ENCODE measurements around the gene HDLBP.
A peak's percentile ranks its signal among the peaks of the same experiment; 100 is the strongest.
"Not testable (repeated sequence)": the region's sequence is repeated elsewhere in the genome, so short reads cannot be mapped to it uniquely, and the experiment has no call there.

HDLBP gene

DNA sequence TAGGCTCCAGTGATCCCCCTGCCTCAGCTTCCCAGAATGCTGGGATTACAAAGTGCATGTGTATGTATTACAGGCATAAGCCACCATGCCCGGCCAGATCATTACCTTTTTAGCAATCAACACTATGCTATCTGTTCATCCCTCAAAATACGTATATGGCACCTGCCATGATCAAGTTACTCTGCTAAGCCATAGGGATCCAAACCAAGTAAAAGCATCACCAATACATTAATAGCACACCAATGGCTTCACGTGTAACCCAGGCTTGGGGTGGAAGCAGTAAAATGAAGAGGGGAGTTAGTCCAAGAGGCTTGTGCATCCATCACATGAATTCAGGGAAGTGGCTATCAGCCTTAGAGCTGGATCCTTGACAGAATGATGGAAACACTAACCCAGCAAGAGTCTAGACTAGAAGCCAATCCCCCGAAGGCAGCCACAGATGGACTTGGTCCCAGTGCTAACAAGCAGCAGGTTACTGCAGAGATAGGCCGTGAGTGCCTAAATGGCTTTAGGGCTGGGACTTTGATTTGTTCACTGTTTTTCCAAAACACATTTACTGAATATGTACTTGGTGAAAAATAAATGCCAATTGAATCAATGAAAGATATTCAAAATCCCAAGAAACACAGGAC lies 11.3 kb downstream of the HDLBP start:
- no peak for DNase-seq

DNA sequence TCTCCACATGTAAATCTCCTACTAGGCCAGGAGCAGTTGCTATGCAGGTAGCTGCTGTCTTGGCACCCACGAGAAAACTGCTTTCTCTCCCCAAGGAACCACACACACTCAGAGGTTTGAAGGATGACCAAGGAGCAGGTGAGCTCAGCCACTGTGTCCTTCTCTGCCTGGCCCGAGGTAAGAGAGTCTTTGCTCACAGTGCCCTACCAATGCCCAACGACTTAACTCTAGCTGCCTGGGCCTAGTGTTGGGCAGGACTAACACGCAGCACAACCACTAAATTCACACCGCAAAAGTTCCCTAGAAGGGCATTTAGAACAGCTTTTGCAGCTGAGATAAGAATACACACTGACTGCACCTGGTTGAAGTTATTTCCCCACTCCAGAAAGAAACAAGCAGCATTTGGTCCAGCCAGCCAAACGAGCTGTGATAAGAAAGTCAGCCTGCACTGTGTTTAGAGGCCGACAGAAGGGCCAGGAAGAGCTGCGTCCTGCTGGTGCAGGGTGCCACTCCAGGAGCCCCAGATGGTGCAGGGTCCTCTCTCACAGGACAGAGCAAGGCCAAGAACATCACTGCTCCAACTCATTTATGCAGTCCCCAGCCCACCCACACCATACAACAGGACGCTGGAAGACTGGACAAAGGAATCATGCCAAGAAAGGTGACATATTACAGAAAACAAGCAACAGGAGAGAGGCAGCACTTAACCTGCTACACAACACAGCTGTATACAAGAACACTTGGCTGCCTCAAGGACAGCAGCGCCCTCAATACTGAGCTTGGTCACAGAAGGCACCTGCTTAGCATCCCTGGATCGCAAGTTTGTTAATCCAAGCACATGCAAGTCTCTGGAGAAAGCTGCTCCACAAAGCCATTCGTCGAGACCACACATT lies 12.5 kb downstream of the HDLBP start:
- no peak for DNase-seq

DNA sequence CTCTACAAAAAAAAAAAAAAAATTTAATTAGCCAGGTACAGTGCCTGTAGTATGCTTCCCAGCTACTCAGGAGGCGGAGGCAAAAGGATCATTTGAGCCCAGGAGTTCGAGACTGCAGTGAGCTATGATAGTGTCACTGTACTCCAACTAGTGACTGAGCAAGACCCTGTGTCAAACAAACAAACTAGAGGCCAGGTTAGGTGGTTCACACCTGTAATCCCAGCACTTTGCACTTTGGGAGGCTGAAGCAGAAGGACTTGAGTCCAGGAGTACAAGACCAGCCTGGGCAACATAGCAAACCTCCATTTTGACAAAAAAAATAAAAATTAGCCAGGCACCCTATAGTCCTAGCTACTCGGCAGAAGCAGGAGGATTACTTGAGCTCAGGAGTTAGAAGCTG lies 13.4 kb downstream of the HDLBP start:
- DNase-seq = no peak

DNA sequence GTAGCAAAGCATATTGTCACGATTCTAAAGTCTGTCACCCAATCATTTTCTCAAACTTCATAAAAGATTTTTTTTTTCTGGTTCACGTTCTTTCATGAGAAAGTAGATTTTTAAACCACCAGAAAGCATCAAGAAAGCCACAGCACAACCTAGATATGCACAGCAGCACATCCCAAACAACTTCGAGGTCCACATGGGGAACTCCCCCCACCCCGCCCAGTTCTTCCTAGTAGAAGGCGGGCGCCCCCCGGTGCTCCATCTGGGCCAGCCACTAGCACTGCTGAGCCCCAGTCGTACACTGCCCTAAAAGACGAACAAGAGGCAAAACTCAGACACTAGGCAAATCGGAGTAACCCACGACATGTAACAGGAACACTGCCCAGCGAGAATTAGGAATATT lies 15.5 kb downstream of the HDLBP start:
- no peak for DNase-seq

DNA sequence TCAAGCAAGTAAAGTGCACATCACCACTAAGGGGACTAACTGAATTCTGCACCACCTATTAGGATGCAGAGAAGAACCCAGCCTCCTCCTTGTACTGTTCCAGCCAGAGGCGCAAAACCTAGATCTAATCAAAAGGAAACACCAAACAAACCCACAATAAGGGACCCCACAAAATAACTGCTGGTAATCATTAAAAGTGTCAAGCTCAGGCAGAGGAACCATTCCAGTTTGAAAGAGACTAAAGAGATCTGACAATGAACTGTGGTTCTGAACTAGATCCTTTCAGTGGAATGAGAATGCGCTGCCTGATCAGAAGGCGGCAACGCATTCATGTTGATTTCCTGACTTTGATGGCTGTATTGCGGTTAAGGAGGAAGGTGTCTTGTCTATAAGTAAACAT lies 16.8 kb downstream of the HDLBP start:
- no peak for DNase-seq

DNA sequence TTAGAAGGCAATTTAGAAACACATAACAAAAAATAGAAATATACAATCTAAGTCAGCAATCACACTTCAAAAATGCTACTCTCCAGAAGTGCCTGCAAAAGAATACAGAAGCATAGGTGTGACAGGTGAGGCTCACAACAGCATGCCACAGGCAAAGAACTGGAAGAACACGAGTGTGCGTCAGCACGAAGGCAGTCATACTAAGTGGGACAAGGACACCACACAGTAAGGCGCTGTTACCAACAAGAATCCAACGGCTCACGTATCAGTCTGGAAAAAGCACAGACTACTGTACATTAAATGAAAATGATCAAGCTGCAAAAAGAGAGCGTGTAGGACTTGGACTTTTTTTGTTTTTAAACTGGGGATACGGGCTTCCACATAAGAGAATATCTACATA lies 18.7 kb downstream of the HDLBP start:
- DNase-seq = no peak

DNA sequence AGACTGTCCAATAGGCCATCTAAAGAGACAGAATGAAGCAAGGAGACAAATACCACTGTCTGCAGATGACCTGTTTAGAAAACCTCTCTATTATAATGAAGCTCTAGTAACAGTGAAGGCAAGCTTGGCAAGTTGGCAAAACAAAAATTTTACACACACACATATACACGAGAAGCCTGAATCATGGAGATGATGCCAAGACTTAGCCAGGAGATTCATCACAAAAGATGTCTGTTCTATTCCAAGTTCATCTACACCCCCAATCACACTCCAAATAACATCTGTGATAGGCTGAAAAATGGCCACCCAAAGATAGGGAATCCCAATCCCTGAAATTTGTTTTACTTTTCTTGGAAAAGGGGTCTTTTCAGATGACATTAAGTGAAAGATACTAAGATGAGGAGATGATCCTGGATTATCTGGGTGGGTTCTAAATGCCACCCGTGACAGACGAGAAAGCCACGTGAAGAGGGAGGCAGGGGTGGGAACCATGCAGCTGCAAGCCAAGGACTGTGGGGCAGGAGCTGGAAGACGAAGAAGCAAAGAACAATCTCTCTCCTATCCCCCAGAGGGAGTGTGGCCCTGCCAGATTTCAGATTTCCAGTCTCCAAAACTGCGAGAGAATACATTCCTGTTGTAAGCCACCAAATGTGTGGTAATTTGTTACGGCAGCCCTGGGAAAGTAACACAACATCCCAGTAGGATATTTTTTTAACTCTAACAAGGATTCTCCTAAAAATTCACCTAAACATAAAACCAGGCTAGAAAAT lies 20.0 kb downstream of the HDLBP start:
- no peak for DNase-seq

DNA sequence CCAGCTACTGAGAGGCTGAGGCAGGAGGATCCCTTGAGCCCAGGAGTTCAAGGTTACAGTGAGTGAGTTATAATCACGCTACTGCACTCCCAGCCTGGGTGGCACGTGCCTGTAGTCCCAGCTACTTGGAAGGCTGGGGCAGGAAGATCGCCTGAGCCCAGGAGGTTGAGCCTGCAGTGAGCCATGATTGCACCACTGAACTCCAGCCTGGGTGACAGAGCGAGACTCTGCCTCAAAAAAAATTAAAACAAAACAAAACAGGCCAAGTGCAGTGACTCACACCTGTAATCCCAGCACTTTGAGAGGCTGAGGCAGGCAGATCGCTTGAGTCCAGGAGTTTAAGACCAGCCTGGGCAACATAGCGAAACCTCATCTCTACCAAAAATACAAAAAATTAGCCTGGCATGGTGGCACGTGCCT lies 22.1 kb downstream of the HDLBP start:
- DNase-seq = not testable (repeated sequence)

DNA sequence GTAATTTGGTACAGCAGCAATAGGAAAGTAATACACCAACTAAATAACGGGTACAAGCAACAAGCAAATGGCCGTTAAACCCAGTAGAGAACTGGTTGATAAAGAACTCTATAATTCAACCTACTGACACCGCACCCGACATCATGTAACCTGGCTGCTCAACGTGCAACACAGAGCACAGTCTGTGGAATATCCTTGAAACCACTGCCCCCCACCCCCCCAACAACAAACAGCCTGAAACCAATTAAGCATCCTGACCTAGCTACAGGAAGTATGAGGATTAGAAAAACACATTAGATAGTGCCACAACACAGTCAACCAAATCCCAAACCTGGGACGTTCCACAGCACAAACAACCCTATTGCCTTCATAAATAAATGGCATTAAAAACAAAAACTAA lies 23.5 kb downstream of the HDLBP start:
- no peak for DNase-seq

DNA sequence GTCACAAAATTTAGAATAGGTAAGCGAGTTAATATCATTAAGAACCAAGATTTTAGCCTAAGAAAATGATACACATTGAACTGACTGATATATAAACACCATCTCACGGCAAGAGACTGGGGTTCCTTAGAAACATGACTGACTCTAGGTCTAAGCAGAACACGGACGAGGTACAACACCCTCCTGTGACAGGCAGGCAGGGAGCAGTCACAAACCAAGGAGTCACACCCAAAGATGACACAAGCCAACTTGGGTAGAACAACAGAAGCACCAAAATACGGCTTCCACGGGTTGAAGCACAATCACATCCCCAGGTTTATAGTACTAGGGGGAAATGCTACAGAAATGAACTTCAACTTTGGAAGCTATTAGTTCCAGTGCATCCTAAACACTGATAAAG lies 24.3 kb downstream of the HDLBP start:
- DNase-seq = no peak

DNA sequence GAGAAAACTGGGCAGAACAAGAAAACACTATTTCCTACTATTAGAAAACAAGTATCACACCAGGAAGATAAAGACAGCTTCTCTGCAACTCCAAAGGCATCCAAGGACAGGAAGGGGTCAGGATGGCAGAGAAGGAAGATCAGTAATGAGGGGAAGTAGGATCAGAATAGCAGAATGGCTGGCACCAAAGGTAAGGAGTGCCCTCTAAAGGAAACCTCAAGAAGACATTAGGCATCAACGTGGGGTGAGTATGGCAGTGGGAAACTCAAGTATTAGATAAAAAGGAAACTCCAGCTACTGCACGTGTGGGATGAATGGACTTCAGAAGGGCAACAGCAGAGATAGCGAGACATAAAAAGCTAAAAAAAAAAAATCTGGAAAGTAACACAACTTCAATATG lies 25.9 kb downstream of the HDLBP start:
- DNase-seq = no peak

DNA sequence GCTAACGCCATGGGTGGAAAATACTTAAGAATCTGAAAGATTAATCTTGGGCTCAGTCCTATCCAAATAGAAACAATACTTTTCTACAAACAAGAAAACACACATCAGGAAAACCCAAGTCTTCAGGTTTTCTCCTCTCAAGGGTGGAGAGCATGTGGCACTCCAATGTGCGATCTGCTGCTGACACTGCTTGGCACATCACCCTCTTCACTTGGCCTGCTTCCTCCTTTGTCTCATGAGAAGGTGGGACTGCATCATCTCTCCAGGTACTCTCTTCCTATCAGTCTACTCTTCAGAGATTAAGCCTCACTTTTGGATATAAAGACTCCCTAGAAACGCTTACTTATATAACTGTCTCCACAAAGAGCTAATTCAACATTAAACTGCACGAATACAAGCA lies 26.4 kb downstream of the HDLBP start:
- peak; percentile 23 for DNase-seq

DNA sequence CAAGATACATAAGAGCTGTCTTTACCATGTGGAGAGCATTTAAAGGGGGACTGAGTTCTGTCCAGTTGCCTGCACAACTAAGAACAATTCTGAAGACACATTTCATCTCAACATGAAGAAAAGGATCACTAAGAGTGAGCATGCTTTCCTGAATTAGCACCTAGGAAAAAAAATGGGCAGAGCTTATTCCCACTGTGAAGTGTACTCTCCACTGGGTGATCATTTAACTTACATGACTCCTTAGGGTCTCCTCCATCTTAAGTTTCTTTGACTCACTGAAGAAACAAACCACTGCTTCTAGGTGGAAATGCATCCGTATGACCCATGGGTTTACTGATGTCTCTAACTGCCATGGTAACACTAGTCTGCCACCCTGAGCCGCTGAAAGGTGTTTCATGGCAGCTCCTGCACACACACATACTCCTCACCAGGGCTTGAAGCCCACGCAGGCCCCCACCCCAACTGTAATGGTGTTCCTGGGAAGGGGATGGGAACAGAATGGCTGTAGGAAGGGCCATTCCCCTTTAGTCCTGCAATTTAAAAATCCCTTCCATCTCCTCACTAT lies 27.1 kb downstream of the HDLBP start:
- no peak for DNase-seq

DNA sequence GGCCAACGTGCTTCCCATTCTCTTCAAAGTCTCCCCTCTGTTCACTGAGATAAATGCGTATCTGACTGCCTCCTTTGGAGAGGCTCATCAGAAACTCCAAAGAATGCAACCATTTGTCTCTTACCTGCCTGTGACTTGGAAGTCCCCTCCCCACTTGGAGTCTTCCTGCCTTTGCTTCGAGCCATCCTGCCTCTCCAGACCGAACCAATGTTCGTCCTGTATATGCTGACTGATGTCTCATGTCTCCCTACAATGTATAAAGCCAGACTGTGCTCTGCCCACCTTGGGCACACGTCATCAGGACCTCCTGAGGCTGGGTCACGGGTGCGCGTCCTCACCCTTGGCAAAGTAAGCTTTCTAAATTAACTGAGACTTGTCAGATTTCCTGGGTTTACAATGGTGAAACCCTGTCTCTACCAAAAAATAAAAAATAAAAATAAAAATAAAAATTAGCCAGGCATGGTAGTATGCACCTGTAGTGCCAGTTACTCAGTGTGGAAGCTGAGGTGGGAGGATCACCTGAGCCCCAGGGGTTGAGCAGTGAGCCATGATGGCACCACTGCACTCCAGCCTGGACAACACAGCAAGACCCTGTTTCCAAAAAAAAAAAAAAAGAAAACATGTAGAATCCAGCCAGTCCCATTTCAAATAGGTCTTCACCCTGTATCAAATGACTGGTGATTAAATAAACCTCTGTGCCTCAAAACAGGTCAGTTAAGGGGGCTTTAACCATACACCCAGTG lies 29.0 kb downstream of the HDLBP start:
- no peak for DNase-seq

DNA sequence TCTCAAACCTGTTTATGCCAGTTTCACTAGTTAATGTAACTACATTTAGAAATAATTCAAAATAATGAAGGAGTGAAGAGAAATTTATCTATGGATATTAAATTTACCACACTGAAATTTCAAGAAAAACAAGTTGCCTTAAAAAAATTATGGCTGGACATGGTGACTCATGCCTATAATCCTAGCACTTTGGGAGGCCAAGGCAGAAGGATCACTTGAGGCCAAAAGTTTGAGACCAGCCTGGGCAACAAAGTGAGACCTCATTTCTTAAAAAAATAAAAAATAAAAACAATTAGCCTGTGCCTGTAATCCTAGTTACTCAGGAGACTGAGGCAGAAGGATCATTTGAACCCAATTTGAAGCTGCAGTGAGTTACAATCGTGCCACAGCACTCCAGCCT lies 29.9 kb downstream of the HDLBP start:
- no peak for DNase-seq

DNA sequence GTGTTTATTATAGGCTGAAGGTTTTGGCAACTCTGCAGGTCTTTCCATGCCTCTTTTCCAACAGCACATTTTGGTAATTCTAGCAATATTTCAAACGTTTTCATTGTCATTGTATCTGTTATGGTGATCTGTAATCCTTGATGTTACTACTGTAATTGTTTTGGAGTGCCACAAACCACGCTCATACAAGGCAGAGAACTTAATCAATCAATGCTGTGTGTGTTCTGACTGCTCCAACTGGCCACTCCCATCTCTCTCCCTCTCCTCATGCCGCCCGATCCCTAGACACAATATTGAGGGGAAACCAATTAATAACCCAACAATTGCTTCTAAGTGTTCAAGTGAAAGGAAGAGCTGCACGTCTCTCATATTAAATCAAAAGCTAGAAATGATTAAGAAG lies 32.9 kb downstream of the HDLBP start:
- no peak for DNase-seq

DNA sequence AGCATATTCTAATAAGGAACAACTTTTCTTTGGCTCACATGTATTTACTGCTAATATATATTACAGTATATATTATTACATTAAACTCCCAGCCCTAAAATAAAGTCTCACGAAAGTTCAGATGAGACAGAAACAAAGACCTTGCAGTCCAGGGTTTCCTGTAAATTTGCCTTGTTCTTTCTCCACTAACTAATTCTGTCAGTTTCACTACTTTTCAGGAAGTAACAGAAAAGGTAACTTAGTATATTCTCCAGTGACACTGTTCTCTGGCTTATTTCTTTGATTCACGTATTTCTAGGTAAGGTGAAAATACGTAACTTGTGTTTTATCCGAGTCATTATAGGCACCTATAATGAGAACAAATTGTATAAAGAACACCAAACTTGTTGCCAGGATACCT lies 35.2 kb downstream of the HDLBP start:
- DNase-seq = no peak

DNA sequence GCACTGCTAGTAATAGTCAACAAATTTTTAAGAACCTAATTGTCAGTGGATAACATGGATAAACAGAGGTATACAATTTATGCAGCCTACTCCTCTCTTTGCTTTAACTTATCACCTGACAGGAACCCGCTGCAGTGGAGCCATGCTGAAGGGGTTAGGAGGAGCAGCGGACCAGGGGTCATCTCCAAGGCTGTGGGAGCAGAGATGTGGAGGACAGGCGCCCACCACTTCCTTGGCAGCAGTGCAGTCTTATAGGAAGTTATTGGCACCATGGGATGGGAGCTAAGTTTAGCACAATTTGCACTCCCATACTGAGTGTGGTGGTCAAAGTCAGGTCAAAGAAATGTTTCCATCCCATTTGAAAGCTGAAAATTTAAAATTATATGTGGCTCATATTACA lies 35.6 kb downstream of the HDLBP start:
- no peak for DNase-seq

DNA sequence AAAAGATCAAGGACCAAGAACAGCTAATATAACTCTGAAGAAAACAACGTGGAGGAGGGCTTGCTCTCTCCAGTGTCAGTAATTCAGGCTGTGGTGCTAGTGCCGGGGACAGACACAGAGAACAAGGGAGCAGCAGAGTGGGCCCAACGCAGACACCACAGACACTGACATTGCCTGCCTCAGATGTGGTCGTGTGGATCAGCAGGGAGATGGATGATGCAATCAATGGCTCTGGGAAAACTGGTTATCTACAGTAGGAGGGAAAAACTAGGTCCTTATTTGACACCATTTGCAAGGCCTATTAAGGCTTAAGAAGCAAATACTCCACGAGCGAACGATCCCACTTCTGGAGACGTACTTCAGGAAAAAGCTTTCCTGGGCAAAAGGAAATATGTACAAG lies 36.1 kb downstream of the HDLBP start:
- no peak for DNase-seq

DNA sequence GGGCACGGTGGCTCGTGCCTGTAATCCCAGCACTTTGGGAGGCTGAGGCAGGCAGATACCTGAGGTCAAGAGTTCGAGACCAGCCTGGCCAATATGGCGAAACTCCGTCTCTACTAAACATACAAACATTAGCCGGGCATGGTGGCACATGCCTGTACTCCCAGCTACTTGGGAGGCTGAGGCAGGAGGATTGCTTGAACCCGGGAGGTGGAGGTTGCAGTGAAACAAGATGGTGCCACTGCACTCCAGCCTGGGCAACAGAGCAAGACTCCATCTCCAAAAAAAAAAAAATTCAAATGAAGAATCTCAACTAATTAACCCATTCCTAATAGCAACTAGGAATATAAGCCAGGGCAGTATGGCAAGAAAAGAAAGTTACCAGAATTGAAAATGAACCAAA lies 37.2 kb downstream of the HDLBP start:
- not testable (repeated sequence) for DNase-seq

DNA sequence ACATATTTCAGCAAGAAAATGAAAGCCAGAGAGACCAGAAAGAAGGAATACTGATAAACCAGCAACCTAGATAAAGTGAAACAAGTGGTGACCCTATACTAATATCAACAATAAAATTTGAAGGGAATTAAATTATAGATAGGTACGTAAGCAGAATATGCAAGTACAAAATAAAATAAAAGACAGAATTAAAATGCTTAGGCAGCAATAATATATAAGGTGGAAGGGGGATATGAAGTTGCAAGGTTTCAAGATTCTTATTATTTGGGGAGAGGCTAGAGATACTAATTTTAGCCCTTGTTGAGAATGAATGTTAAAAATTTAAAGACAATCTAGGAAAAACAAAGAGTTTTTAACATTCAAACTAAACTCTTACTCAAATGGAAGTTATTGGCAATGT lies 39.6 kb downstream of the HDLBP start:
- DNase-seq = no peak

DNA sequence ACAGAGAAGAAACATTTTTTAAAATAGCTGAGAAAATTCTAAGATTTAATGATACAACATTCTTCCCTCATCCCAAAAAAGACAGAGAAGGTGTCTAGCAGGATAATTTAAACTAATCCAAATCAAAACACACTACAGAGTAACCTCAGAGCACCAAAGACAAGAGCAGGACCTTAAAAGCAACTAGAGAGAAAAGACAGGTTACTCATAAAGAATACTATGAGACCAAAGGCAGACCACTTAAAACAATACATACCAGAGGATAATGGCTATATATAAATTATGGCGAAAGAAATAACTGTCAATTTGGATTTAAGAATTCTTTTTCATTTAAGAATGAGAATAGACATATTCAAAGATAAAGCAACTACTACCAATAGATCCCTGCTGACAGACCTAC lies 40.0 kb downstream of the HDLBP start:
- DNase-seq = no peak

DNA sequence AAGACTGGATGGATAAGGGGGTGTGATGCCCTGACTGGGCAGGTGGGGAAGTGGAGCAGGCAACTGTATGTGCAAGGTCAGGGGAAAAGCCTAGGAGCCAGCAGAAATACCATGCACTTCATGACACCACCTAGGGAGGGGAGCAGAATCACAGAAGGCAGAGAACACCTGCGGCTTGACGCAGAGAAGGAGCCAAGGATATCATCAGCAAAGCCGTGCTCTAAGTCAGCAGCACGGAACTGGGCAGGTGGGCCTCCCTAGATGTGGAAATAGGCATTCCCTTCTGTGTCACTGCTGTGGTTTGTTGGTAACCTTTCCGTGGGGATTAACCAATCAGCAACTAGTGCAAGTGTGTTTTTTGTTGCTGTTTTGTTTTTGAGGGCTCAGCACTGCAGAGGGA lies 41.3 kb downstream of the HDLBP start:
- no peak for DNase-seq
